Measurements from ENCODE around the gene TMEM181. TPM values are rescaled to one million over a fixed set of nuclear protein-coding genes. Genes with fewer than 3 reads are reported as not detected.
"Not testable (repeated sequence)": the region's sequence is repeated elsewhere in the genome, so short reads cannot be mapped to it uniquely, and the experiment has no call there.

TMEM181 gene
- total RNA-seq, 2 donors from 2014 or later, result 21.2 to 21.8 TPM

DNA sequence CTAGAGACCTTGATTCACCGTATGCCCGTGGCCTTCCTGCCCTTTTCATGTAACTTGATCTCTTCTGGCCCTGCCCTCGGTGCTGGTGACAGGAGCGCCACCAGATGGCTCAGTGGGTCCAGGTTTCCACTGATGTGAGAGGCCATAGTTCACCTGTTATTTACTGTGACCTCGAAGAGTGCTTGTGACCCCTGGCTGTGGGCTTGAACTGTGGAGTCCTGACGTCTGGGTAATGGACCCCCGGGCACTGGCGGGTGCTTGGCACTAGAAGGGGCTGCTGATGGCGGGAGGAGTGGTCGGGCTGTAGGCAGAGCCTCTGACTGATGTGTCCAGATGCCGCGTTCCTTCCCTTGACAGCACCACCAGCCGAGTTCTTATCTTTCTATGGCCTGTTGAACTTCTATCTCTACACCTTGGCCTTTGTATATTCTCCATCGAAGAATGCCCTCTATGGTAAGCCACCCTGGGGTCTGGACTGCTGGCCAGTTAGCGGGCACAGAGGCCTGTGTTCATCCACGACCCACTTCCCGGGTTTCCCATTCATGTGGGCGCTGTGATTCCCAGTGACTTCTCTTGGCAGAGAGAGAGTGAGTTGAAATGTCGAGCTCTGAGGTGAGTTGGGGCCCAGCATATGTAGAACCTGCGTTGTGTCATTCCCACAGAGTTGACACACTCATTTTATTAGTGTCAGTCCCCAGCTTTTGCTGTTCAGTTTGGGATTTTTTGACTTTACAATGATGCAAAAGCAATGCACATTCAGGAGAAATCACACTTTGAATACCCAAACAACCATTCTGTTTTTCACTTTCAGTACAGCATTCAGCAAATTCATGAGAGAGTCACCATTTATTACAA, 69.7 kb downstream of the TMEM181 start:
- H3K4me1 Mint-ChIP-seq, result peaks cover 8% of the 10 kb centered on the region
- peaks cover 67% of the 10 kb centered on the region for H3K36me3 Mint-ChIP-seq (ENCODE audit: low read depth)
- Histone ChIP-seq H3K4me1 (ENCODE audit: control insufficient read depth, insufficient read depth, low read length) (no peaks in the 10 kb centered on the region), H3K27me3 (ENCODE audit: control insufficient read depth, insufficient read depth, low read length, poor library complexity, severe bottlenecking) (no peaks in the 10 kb centered on the region), H3K4me3 (ENCODE audit: low read length) (no peak overlapping the region), H3K9me3 (ENCODE audit: control insufficient read depth, low read length) (no peaks in the 10 kb centered on the region), H3K27ac (ENCODE audit: low read depth, low read length) (no peak overlapping the region), H3K36me3 (ENCODE audit: control insufficient read depth, insufficient read depth, low read length) (peaks cover 76% of the 10 kb centered on the region), H3K9ac (ENCODE audit: extremely low read depth, low read length, poor library complexity, severe bottlenecking) (no peak overlapping the region)
- H3K9me3 Mint-ChIP-seq, result no peaks in the 10 kb centered on the region
- TF ChIP-seq, protein P1, sequence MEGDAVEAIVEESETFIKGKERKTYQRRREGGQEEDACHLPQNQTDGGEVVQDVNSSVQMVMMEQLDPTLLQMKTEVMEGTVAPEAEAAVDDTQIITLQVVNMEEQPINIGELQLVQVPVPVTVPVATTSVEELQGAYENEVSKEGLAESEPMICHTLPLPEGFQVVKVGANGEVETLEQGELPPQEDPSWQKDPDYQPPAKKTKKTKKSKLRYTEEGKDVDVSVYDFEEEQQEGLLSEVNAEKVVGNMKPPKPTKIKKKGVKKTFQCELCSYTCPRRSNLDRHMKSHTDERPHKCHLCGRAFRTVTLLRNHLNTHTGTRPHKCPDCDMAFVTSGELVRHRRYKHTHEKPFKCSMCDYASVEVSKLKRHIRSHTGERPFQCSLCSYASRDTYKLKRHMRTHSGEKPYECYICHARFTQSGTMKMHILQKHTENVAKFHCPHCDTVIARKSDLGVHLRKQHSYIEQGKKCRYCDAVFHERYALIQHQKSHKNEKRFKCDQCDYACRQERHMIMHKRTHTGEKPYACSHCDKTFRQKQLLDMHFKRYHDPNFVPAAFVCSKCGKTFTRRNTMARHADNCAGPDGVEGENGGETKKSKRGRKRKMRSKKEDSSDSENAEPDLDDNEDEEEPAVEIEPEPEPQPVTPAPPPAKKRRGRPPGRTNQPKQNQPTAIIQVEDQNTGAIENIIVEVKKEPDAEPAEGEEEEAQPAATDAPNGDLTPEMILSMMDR (conservative IDR thresholded peaks at IDR 0.05), result peak; percentile 71
- peak; percentile 86 for DNase-seq
- 89 to 90% methylated on average over 19 to 20 of the region's 20 CpGs for WGBS, 2 experiments (ENCODE audit: insufficient coverage in 1 of 2, insufficient read length in 1 of 2)
- H3K27ac Mint-ChIP-seq, result no peak overlapping the region
- H3K4me3 Mint-ChIP-seq, result no peak overlapping the region
- H3K27me3 Mint-ChIP-seq (ENCODE audit: insufficient read depth), result no peaks in the 10 kb centered on the region

DNA sequence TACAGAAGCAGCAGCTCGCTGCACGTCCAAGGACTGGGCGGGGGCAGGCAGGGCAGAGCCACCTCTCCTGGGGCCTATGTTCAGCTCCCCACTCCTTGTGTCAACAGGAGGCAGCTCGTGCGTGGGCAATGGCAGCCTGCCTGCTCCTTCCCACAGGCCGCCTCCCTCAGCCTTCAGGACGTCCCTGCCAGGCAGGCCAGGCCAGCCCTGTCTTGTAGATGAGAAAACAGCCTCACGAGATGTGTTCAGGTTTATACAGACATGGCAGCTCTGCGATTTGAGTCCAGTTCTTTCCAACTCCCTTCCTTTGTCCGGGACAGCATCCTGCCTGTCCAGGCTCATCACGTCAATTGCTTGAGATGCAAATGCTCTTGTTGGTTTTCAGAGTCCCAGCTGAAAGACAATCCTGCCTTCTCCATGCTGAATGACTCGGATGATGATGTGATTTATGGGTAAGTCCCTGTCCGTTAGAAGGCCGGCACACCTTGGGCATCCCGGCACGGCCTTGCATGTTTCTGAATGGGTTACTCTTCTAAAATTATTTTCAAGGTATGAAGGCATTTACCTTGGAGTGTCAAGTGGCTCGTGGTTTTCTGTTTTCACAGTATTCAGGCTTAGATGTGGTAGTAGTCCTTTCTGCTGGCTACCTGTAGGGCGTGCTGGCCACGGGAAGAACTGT, 71.2 kb downstream of the TMEM181 start:
- peaks cover 4% of the 10 kb centered on the region for H3K4me1 ChIP-seq (ENCODE audit: control insufficient read depth, insufficient read depth, low read length)
- H3K4me1 Mint-ChIP-seq, result peaks cover 10% of the 10 kb centered on the region
- peaks cover 63% of the 10 kb centered on the region for H3K36me3 Mint-ChIP-seq (ENCODE audit: low read depth)
- peaks cover 72% of the 10 kb centered on the region for H3K36me3 ChIP-seq (ENCODE audit: control insufficient read depth, insufficient read depth, low read length)
- no peak overlapping the region for H3K4me3 Mint-ChIP-seq
- H3K27ac ChIP-seq (ENCODE audit: low read depth, low read length), result peak overlapping the region; percentile 32
- DNase-seq, result peak; percentile 39
- WGBS, 2 experiments (ENCODE audit: insufficient coverage in 1 of 2, insufficient read length in 1 of 2), result 93 to 98% methylated on average over 13 to 19 of the region's 19 CpGs
- no peak overlapping the region for H3K9ac ChIP-seq (ENCODE audit: extremely low read depth, low read length, poor library complexity, severe bottlenecking)
- H3K27ac Mint-ChIP-seq, result no peak overlapping the region
- H3K9me3 ChIP-seq (ENCODE audit: control insufficient read depth, low read length), result no peaks in the 10 kb centered on the region
- no peaks in the 10 kb centered on the region for H3K9me3 Mint-ChIP-seq
- no peak overlapping the region for H3K4me3 ChIP-seq (ENCODE audit: low read length)
- H3K27me3 Mint-ChIP-seq (ENCODE audit: insufficient read depth), result no peaks in the 10 kb centered on the region
- TF ChIP-seq, protein P1 (conservative IDR thresholded peaks at IDR 0.05), result no peak
- H3K27me3 ChIP-seq (ENCODE audit: control insufficient read depth, insufficient read depth, low read length, poor library complexity, severe bottlenecking), result no peaks in the 10 kb centered on the region

DNA sequence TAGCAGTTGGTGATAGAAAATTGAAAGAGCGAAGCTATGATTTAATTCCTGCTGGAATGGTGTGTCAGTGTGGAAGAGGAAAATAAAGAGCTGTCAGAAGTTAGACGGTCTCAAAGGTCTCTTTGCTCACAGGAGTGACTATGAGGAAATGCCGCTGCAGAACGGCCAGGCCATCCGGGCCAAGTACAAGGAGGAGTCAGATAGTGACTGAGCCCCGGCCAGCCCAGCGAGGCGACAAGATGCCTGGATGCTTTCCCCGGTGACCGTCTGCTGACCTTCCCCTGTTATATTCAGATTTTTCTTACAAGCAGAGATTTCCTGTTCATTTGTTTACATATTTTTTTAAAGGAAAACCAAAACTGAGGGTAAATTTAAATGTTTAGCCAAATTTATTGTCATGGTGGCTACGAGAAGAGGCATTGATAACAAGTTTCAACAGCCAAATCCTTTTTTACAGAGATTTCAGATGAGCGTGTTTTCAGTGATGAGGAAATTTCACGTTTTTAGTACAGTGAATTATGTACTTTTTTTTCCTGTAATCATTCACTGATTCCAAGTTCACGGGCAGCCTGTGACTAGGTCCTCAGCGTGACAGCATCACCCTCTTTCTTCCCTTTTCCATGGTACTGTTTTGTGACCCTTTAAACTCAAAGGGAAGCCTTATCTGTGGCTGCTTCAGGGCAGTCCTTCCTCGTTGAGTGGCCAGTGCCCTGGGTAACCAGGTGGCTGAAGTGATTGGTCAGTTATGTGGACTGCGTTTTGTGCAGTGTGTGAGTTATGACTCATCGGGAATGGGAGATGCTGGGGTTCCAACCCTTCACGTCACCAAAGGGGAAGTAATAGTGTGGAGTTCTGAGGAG, 72.0 kb downstream of the TMEM181 start:
- H3K4me1 Mint-ChIP-seq, result peaks cover 10% of the 10 kb centered on the region

DNA sequence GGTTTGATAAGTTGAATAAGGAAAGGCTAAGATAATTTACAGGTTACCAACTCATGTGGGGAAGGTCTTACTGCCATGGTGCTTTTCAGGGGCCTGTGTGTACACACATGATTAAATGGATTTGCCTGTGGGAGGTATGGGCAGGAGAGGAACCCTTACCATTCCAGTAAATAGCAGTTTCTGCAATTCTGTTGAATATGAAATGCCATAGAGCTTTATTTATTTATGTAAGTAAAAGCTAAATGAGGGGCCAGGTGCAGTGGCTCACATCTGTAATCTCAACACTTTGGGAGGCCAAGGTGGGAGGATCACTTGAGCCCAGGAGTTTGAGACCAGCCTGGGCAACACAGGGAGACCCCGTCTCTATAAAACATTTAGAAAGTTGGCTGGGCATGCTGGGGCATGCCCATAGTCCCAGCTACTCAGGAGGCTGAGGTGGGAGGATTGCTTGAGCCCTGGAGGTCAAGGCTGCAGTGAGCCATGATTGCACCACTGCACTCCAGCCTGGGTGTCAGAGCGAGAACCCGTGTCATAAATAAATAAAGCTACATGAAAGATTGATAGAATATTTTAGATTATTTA, 72.7 kb downstream of the TMEM181 start:
- not testable (repeated sequence) for H3K4me3 Mint-ChIP-seq; H3K9ac ChIP-seq (ENCODE audit: extremely low read depth, low read length, poor library complexity, severe bottlenecking); H3K27ac ChIP-seq (ENCODE audit: low read depth, low read length); H3K9me3 ChIP-seq (ENCODE audit: control insufficient read depth, low read length); H3K4me1 ChIP-seq (ENCODE audit: control insufficient read depth, insufficient read depth, low read length); H3K27ac Mint-ChIP-seq; H3K27me3 ChIP-seq (ENCODE audit: control insufficient read depth, insufficient read depth, low read length, poor library complexity, severe bottlenecking); DNase-seq; H3K27me3 Mint-ChIP-seq (ENCODE audit: insufficient read depth); H3K9me3 Mint-ChIP-seq; H3K4me3 ChIP-seq (ENCODE audit: low read length)
- WGBS, 2 experiments (ENCODE audit: insufficient coverage in 1 of 2, insufficient read length in 1 of 2), result 89 to 100% methylated on average over 2 to 3 of the region's 3 CpGs
- H3K36me3 ChIP-seq (ENCODE audit: control insufficient read depth, insufficient read depth, low read length), result peaks cover 73% of the 10 kb centered on the region
- H3K4me1 Mint-ChIP-seq, result peaks cover 10% of the 10 kb centered on the region
- peaks cover 63% of the 10 kb centered on the region for H3K36me3 Mint-ChIP-seq (ENCODE audit: low read depth)

More for the DNA sequence above, 72.0 kb downstream of the TMEM181 start:
- Mint-ChIP-seq H3K9me3 (no peaks in the 10 kb centered on the region), H3K36me3 (ENCODE audit: low read depth) (peaks cover 63% of the 10 kb centered on the region), H3K27ac (no peak overlapping the region), H3K27me3 (ENCODE audit: insufficient read depth) (no peaks in the 10 kb centered on the region), H3K4me3 (no peak overlapping the region)
- TF ChIP-seq, protein P1 (conservative IDR thresholded peaks at IDR 0.05), result no peak
- Histone ChIP-seq H3K27ac (ENCODE audit: low read depth, low read length) (no peak overlapping the region), H3K27me3 (ENCODE audit: control insufficient read depth, insufficient read depth, low read length, poor library complexity, severe bottlenecking) (no peaks in the 10 kb centered on the region), H3K4me3 (ENCODE audit: low read length) (no peak overlapping the region), H3K9me3 (ENCODE audit: control insufficient read depth, low read length) (no peaks in the 10 kb centered on the region), H3K4me1 (ENCODE audit: control insufficient read depth, insufficient read depth, low read length) (peaks cover 4% of the 10 kb centered on the region), H3K36me3 (ENCODE audit: control insufficient read depth, insufficient read depth, low read length) (peaks cover 73% of the 10 kb centered on the region), H3K9ac (ENCODE audit: extremely low read depth, low read length, poor library complexity, severe bottlenecking) (no peak overlapping the region)
- DNase-seq, result peak; percentile 37
- 91 to 93% methylated on average over 16 to 19 of the region's 19 CpGs for WGBS, 2 experiments (ENCODE audit: insufficient coverage in 1 of 2, insufficient read length in 1 of 2)

Data from endodermal cell (in vitro differentiated cells).